H9 (cell line): ENCODE results near the gene GXYLT2. TPM values are rescaled to one million over a fixed set of nuclear protein-coding genes. Genes with fewer than 3 reads are reported as not detected.

Experiments
- DNase-seq: peaks from one replicate; pipeline ENCODE4 v3.0.0-alpha.2; 2017
- H2AFZ ChIP-seq: one replicate; pipeline ENCODE4 v1.6.1; 2013; ENCODE audit warnings: mild to moderate bottlenecking, low read length, control low read depth, moderate library complexity
- H2AK5ac ChIP-seq: 2 replicates; pipeline ENCODE4 v1.6.1; 2013; ENCODE audit warnings: low read length, control low read depth, mixed read lengths; ENCODE audit not compliant: insufficient read length
- H2BK120ac ChIP-seq: one replicate; pipeline ENCODE4 v1.6.1; 2013; ENCODE audit warnings: low read depth, mild to moderate bottlenecking, low read length, control low read depth, inconsistent platforms; ENCODE audit not compliant: poor library complexity, severe bottlenecking
- H2BK12ac ChIP-seq: 2 replicates; pipeline ENCODE4 v1.6.1; 2013; ENCODE audit warnings: low read length, control low read depth, mixed read lengths, low read depth; ENCODE audit not compliant: insufficient read length
- H2BK15ac ChIP-seq: 2 replicates; pipeline ENCODE4 v1.6.1; 2013; ENCODE audit warnings: low read depth, low read length, control low read depth
- H2BK20ac ChIP-seq: one replicate; pipeline ENCODE4 v1.6.1; 2013; ENCODE audit warnings: low read depth, mild to moderate bottlenecking, low read length, control low read depth, inconsistent platforms; ENCODE audit not compliant: poor library complexity, severe bottlenecking
- H2BK5ac ChIP-seq: 2 replicates; pipeline ENCODE4 v1.6.1; 2013; ENCODE audit warnings: low read length, control low read depth, mixed read lengths; ENCODE audit not compliant: insufficient read length
- H3K14ac ChIP-seq: 2 replicates; pipeline ENCODE4 v1.6.1; 2013; ENCODE audit warnings: low read length, control low read depth; ENCODE audit not compliant: insufficient read depth
- H3K18ac ChIP-seq: 2 replicates; pipeline ENCODE4 v1.6.1; 2013; ENCODE audit warnings: low read depth, mild to moderate bottlenecking, mixed read lengths, low read length, control low read depth; ENCODE audit not compliant: insufficient read length
- H3K23ac ChIP-seq: 2 replicates; pipeline ENCODE4 v1.6.1; 2013; ENCODE audit warnings: low read length, control low read depth, mixed read lengths, low read depth; ENCODE audit not compliant: insufficient read length
- H3K23me2 ChIP-seq: 2 replicates; pipeline ENCODE4 v1.6.1; 2013; ENCODE audit warnings: low read depth, mild to moderate bottlenecking, mixed read lengths, low read length, control low read depth; ENCODE audit not compliant: insufficient read length, poor library complexity, severe bottlenecking
- H3K27ac ChIP-seq: 2 replicates; pipeline ENCODE4 v1.5.1; 2013; ENCODE audit warnings: low read length, control low read depth, mixed read lengths, low read depth; ENCODE audit not compliant: insufficient read length
- H3K27me3 ChIP-seq: 2 replicates; pipeline ENCODE4 v1.6.1; 2013; ENCODE audit warnings: low read length, control low read depth, inconsistent platforms; ENCODE audit not compliant: insufficient read depth
- H3K4ac ChIP-seq: 2 replicates; pipeline ENCODE4 v1.6.1; 2013; ENCODE audit warnings: low read depth, mild to moderate bottlenecking, control low read depth, inconsistent platforms, low read length, moderate library complexity
- H3K4me1 ChIP-seq: 2 replicates; pipeline ENCODE4 v1.6.1; 2013; ENCODE audit warnings: low read length, control low read depth, inconsistent platforms; ENCODE audit not compliant: insufficient read depth
- H3K4me2 ChIP-seq: 2 replicates; pipeline ENCODE4 v1.6.1; 2013; ENCODE audit warnings: low read length, control low read depth, mixed read lengths; ENCODE audit not compliant: insufficient read length, insufficient read depth
- H3K56ac ChIP-seq: 2 replicates; pipeline ENCODE4 v1.6.1; 2013; ENCODE audit warnings: low read depth, mild to moderate bottlenecking, mixed read lengths, low read length, control low read depth; ENCODE audit not compliant: insufficient read length
- H3K79me1 ChIP-seq: 2 replicates; pipeline ENCODE4 v1.6.1; 2013; ENCODE audit warnings: low read depth, mild to moderate bottlenecking, moderate library complexity, low read length, control low read depth, inconsistent platforms; ENCODE audit not compliant: insufficient read depth, poor library complexity, severe bottlenecking
- H3K79me2 ChIP-seq: 2 replicates; pipeline ENCODE4 v1.6.1; 2013; ENCODE audit warnings: low read length, control low read depth, inconsistent platforms; ENCODE audit not compliant: insufficient read depth
- H3K9ac ChIP-seq: 2 replicates; pipeline ENCODE4 v1.6.1; 2013; ENCODE audit warnings: low read length, control low read depth, mixed read lengths; ENCODE audit not compliant: insufficient read length; ENCODE audit errors: extremely low read depth
- H3K9me3 ChIP-seq: one replicate; pipeline ENCODE4 v1.6.1; 2013; ENCODE audit warnings: low read depth, low read length, inconsistent platforms; ENCODE audit not compliant: control insufficient read depth
- H3T11ph ChIP-seq: one replicate; pipeline ENCODE4 v1.6.1; 2013; ENCODE audit warnings: mild to moderate bottlenecking, low read length, control low read depth, inconsistent platforms
- H4K20me1 ChIP-seq: one replicate; pipeline ENCODE4 v1.6.1; 2013; ENCODE audit not compliant: control insufficient read depth, insufficient read length, insufficient read depth
- H4K5ac ChIP-seq: 2 replicates; pipeline ENCODE4 v1.6.1; 2013; ENCODE audit warnings: low read depth, mild to moderate bottlenecking, mixed read lengths, low read length, control low read depth; ENCODE audit not compliant: insufficient read length
- H4K8ac ChIP-seq: replicated peaks from 2 replicates; pipeline ENCODE4 v1.6.1; 2013; ENCODE audit warnings: low read length, control low read depth, mixed read lengths, low read depth; ENCODE audit not compliant: insufficient read length
- H4K91ac ChIP-seq: 2 replicates; pipeline ENCODE4 v1.6.1; 2013; ENCODE audit warnings: low read depth, mild to moderate bottlenecking, moderate library complexity, mixed read lengths, low read length, control low read depth; ENCODE audit not compliant: insufficient read length
- H3K27ac Mint-ChIP-seq, 3 experiments: 2 replicates in 2 of 3; 3 replicates in 1 of 3; pipeline ENCODE4 v1.8.0; 2020 to 2021; ENCODE audit warnings: mixed read lengths in 3 of 3, mild to moderate bottlenecking in 1 of 3, moderate library complexity in 1 of 3
- H3K27me3 Mint-ChIP-seq: 2 replicates; pipeline ENCODE4 v1.8.0; 2021; ENCODE audit warnings: low read depth, mild to moderate bottlenecking, moderate library complexity, mixed read lengths
- H3K36me3 Mint-ChIP-seq, 3 experiments: 2 replicates in 2 of 3; 3 replicates in 1 of 3; pipeline ENCODE4 v1.8.0; 2020 to 2021; ENCODE audit warnings: low read depth in 3 of 3, mixed read lengths in 3 of 3; ENCODE audit not compliant: insufficient read depth in 1 of 3
- H3K4me1 Mint-ChIP-seq, 2 experiments: 2 replicates each; pipeline ENCODE4 v1.8.0; 2020; ENCODE audit warnings: mixed read lengths in 2 of 2
- H3K4me3 Mint-ChIP-seq, 2 experiments: 2 replicates in 1 of 2; 3 replicates in 1 of 2; pipeline ENCODE4 v1.8.0; 2020 to 2021; ENCODE audit warnings: mild to moderate bottlenecking in 2 of 2, mixed read lengths in 2 of 2, moderate library complexity in 1 of 2
- H3K9me3 Mint-ChIP-seq, 2 experiments: 2 replicates in 1 of 2; 3 replicates in 1 of 2; pipeline ENCODE4 v1.8.0; 2020; ENCODE audit warnings: mild to moderate bottlenecking in 2 of 2, mixed read lengths in 2 of 2, moderate library complexity in 1 of 2
- WGBS: extraction: QIAGEN DNeasy Blood & Tissue Kit; methylation state at CpG from one replicate; pipeline ENCODE4 v1.1.7; 2013; ENCODE audit warnings: missing lambda C conversion rate, low lambda C conversion rate, mixed read lengths; ENCODE audit not compliant: insufficient read length; ENCODE audit errors: extremely low coverage; 5-methylcytosine and 5-hydroxymethylcytosine counted together
- total RNA-seq: library from RNA; stranded (reverse); gene quantifications from 2 replicates; pipeline ENCODE4 v1.2.1, GENCODE V29; 2021
- TF ChIP-seq, protein P1 (sequence below): fragments of 200-600 bp; sonication (generic); conservative IDR thresholded peaks from 3 replicates; pipeline ENCODE4 v1.8.0; 2021; ENCODE audit warnings: antibody characterized with exemption, mild to moderate bottlenecking

The GXYLT2 gene
- total RNA-seq, 1 experiment from 2014 or later = 2.0 TPM

- TF ChIP-seq, protein P1, sequence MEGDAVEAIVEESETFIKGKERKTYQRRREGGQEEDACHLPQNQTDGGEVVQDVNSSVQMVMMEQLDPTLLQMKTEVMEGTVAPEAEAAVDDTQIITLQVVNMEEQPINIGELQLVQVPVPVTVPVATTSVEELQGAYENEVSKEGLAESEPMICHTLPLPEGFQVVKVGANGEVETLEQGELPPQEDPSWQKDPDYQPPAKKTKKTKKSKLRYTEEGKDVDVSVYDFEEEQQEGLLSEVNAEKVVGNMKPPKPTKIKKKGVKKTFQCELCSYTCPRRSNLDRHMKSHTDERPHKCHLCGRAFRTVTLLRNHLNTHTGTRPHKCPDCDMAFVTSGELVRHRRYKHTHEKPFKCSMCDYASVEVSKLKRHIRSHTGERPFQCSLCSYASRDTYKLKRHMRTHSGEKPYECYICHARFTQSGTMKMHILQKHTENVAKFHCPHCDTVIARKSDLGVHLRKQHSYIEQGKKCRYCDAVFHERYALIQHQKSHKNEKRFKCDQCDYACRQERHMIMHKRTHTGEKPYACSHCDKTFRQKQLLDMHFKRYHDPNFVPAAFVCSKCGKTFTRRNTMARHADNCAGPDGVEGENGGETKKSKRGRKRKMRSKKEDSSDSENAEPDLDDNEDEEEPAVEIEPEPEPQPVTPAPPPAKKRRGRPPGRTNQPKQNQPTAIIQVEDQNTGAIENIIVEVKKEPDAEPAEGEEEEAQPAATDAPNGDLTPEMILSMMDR = peak; percentile 37; the same call in 2 of the 3 replicates
- no CpG with 5 or more reads among the region's 5 CpGs for WGBS
- H4K91ac ChIP-seq = no peak overlapping the region
Observed at GRCh38 chr3:72977060-72977808, 89.4 kb downstream of the GXYLT2 start.

More at GRCh38 chr3:72977060-72977808, 89.4 kb downstream of the GXYLT2 start:
- H3K23ac ChIP-seq = no peak overlapping the region
- H2BK5ac ChIP-seq = no peak overlapping the region
- H3K56ac ChIP-seq = no peak overlapping the region
- H3T11ph ChIP-seq = no peak overlapping the region
- H2AK5ac ChIP-seq = no peak overlapping the region
- H3K27me3 ChIP-seq = no peaks in the 10 kb centered on the region
- no peak overlapping the region for H2BK120ac ChIP-seq
- H2AFZ ChIP-seq = no peak overlapping the region
- H3K27ac ChIP-seq = no peak overlapping the region
- H2BK12ac ChIP-seq = no peak overlapping the region
- H3K9me3 ChIP-seq = no peaks in the 10 kb centered on the region
- H3K4me2 ChIP-seq = no peak overlapping the region
- no peaks in the 10 kb centered on the region for H3K79me1 ChIP-seq
- H3K79me2 ChIP-seq = no peaks in the 10 kb centered on the region
- H3K4me1 ChIP-seq = no peaks in the 10 kb centered on the region; the same call in 1 of the 2 replicates
- H3K4ac ChIP-seq = no peak overlapping the region
- no peak overlapping the region for H3K9ac ChIP-seq
- DNase-seq = no peak
- H4K5ac ChIP-seq = no peak overlapping the region
- no peak overlapping the region for H4K8ac ChIP-seq
- no peak overlapping the region for H2BK20ac ChIP-seq
- Mint-ChIP-seq H3K4me1 (peaks cover 14 to 17% of the 10 kb centered on the region in 2 experiments), H3K27me3 (no peaks in the 10 kb centered on the region), H3K27ac (no peak overlapping the region), H3K4me3 (no peak overlapping the region), H3K9me3 (no peaks in the 10 kb centered on the region; a peak in 1 of 5 replicates), H3K36me3 (no peaks in the 10 kb centered on the region)
- no peak overlapping the region for H3K14ac ChIP-seq
- no peaks in the 10 kb centered on the region for H4K20me1 ChIP-seq
- no peak overlapping the region for H3K18ac ChIP-seq
- no peaks in the 10 kb centered on the region for H3K23me2 ChIP-seq
- no peak overlapping the region for H2BK15ac ChIP-seq
